ENCODE data around the gene MKNK1.

- no peak for TF ChIP-seq EZH2 (IDR thresholded peaks at IDR 0.05; ENCODE audit: low read depth, low read length, severe bottlenecking)
- TF ChIP-seq CTCF (IDR thresholded peaks at IDR 0.05; ENCODE audit: control extremely low read depth in 1 of 3, insufficient read depth in 1 of 3, low read depth in 1 of 3, low read length in 3 of 3): no peak
- no peak for TF ChIP-seq CBX8 (IDR thresholded peaks at IDR 0.05; ENCODE audit: borderline replicate concordance, low read depth, low read length)
- no peak for TF ChIP-seq CHD2 (IDR thresholded peaks at IDR 0.05; ENCODE audit: low read length)
- TF ChIP-seq TAF1 (IDR thresholded peaks at IDR 0.05; ENCODE audit: low read depth, low read length): no peak
- TF ChIP-seq POLR2AphosphoS5 (IDR thresholded peaks at IDR 0.05; ENCODE audit: low read depth, low read length): no peak
- TF ChIP-seq JUN (IDR thresholded peaks at IDR 0.05; ENCODE audit: low read depth, low read length): no peak
- no peak for TF ChIP-seq KDM1A (IDR thresholded peaks at IDR 0.05; ENCODE audit: borderline replicate concordance, low read length)
Measured at GRCh38 chr1:46589529-46589928, 14.5 kb downstream of the MKNK1 start.

All from H1 (cell line).